Caco-2 (cell line): ENCODE measurements around the gene ANKRD22. TPM values are rescaled to one million over a fixed set of nuclear protein-coding genes. Genes with fewer than 3 reads are reported as not detected.

ENCODE experiments used
- BruUV-seq: library from RNA; stranded (reverse); fragments of 400-500 nt; replicated peaks from 2 replicates; lab custom pipeline; 2021; lab: Mats Ljungman, UMichigan
- CTCF ChIA-PET: fragments of 300-600 bp; sonication (Branson Sonifier 250); formaldehyde crosslinking; loops from one replicate; lab custom pipeline; 2022; ENCODE audit warnings: antibody characterized with exemption; lab: Charles Lee
- POLR2A ChIA-PET: fragments of 300-600 bp; sonication (Branson Sonifier 250); formaldehyde crosslinking; loops from one replicate; lab custom pipeline; 2022; ENCODE audit warnings: antibody characterized with exemption; lab: Charles Lee
- DNase-seq, 2 experiments: peaks; one replicate each; pipeline versions ENCODE4 v3.0.0 to v3.0.0-alpha.2; 2020 to 2022
- H3K27me3 ChIP-seq: replicated peaks from 2 replicates; pipeline ENCODE4 v1.6.0; 2011; ENCODE audit warnings: low read length; ENCODE audit not compliant: control insufficient read depth, insufficient read depth
- H3K36me3 ChIP-seq: 2 replicates; pipeline ENCODE4 v1.5.1; 2011; ENCODE audit warnings: low read length; ENCODE audit not compliant: control insufficient read depth, insufficient read depth
- H3K4me1 ChIP-seq: fragments of 250-450 bp; sonication (Bioruptor Pico); 2 replicates; pipeline ENCODE4 v1.5.1; 2020; ENCODE audit warnings: mild to moderate bottlenecking
- H3K4me3 ChIP-seq: 2 replicates; pipeline ENCODE4 v1.5.1; 2011; ENCODE audit warnings: low read depth, mild to moderate bottlenecking, control low read depth, low read length
- H3K9me3 ChIP-seq: fragments of 250-450 bp; sonication (Bioruptor Pico); 2 replicates; pipeline ENCODE4 v1.5.1; 2020; ENCODE audit warnings: mild to moderate bottlenecking, moderate library complexity
- H3K27ac Mint-ChIP-seq: one replicate; pipeline ENCODE4 v1.8.0; 2022; ENCODE audit warnings: mixed read lengths; ENCODE audit not compliant: unreplicated experiment
- H3K27me3 Mint-ChIP-seq: one replicate; pipeline ENCODE4 v1.8.0; 2022; ENCODE audit warnings: mixed read lengths; ENCODE audit not compliant: insufficient read depth, unreplicated experiment
- H3K36me3 Mint-ChIP-seq: one replicate; pipeline ENCODE4 v1.8.0; 2022; ENCODE audit warnings: mild to moderate bottlenecking, mixed read lengths; ENCODE audit not compliant: insufficient read depth, unreplicated experiment
- H3K4me1 Mint-ChIP-seq: one replicate; pipeline ENCODE4 v1.8.0; 2022; ENCODE audit warnings: low read depth, mixed read lengths; ENCODE audit not compliant: unreplicated experiment
- H3K4me3 Mint-ChIP-seq: one replicate; pipeline ENCODE4 v1.8.0; 2022; ENCODE audit warnings: mild to moderate bottlenecking, moderate library complexity, mixed read lengths; ENCODE audit not compliant: unreplicated experiment
- H3K9me3 Mint-ChIP-seq: one replicate; pipeline ENCODE4 v1.8.0; 2022; ENCODE audit warnings: mixed read lengths; ENCODE audit not compliant: unreplicated experiment
- intact Hi-C: fragments of 100-400 bp; cut with micrococcal nuclease; formaldehyde crosslinking; loops from one replicate; pipeline ENCODE4 v1.10.0; 2022; ENCODE audit not compliant: unreplicated experiment
- total RNA-seq: library from RNA; stranded (reverse); gene quantifications from 2 replicates; pipeline ENCODE4 v1.2.3, GENCODE V29; 2022
- TF ChIP-seq, protein P1 (sequence below), 2 experiments: fragments of 200-600 bp in 1 of 2; IDR thresholded peaks; 1 replicate in 1 of 2; 2 replicates in 1 of 2; pipeline versions ENCODE4 v1.5.1 to v1.8.0; 2011 to 2022; ENCODE audit warnings: antibody characterized with exemption in 1 of 2, control low read depth in 1 of 2, inconsistent platforms in 1 of 2, low read depth in 1 of 2, low read length in 1 of 2, mild to moderate bottlenecking in 1 of 2, moderate library complexity in 1 of 2; ENCODE audit not compliant: insufficient read depth in 1 of 2, severe bottlenecking in 1 of 2, unreplicated experiment in 1 of 2

ANKRD22 gene
- total RNA-seq, 1 experiment from 2014 or later, result not detected

DNA sequence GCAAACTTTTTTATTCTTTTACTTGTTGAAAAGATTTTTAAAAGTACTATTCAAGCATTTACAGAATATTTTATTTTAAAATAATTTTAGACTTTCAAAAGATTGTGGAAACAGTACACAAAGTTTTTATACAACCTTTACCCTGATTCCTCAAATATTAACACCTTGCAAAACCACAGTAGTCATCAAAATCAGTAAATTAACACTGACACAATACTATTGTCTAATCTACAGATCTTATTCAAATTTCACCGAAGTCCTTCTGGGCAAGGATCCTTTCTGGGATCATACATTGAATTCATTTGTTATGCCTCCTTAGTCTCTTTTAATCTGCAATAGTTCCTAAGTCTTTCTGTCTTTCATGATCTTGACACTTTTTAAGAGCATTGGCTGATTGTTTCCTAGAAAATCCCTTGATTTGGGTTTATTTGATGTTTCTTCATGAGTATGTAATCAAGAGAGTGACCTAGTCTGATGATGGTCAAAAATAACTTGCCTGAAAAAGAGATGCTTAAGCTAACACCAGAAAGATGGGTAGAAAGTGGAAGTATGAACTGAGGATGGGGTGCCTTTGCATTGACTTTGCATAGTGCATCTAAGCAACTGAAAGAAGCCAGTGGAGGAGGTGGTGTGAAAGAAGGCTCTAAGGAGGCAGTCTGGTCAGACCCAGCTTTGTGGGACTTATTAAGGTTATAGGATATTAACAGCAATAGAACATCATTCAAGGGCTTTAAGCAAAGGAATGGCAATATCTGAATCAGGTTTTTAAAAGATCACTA lies 38.1 kb upstream of the ANKRD22 start:
- no peaks in the 10 kb centered on the region for H3K36me3 Mint-ChIP-seq
- no peak overlapping the region for H3K4me3 Mint-ChIP-seq
- H3K4me1 Mint-ChIP-seq, result no peaks in the 10 kb centered on the region
- CTCF ChIA-PET, result no interaction called here
- BruUV-seq, result no TSS peak
- no peaks in the 10 kb centered on the region for H3K4me1 ChIP-seq
- no peak overlapping the region for H3K27ac Mint-ChIP-seq
- peaks cover 10% of the 10 kb centered on the region for H3K27me3 Mint-ChIP-seq
- no peaks in the 10 kb centered on the region for H3K9me3 Mint-ChIP-seq
- no peaks in the 10 kb centered on the region for H3K27me3 ChIP-seq
- H3K4me3 ChIP-seq, result no peak overlapping the region
- DNase-seq, result no peak
- TF ChIP-seq, protein P1, sequence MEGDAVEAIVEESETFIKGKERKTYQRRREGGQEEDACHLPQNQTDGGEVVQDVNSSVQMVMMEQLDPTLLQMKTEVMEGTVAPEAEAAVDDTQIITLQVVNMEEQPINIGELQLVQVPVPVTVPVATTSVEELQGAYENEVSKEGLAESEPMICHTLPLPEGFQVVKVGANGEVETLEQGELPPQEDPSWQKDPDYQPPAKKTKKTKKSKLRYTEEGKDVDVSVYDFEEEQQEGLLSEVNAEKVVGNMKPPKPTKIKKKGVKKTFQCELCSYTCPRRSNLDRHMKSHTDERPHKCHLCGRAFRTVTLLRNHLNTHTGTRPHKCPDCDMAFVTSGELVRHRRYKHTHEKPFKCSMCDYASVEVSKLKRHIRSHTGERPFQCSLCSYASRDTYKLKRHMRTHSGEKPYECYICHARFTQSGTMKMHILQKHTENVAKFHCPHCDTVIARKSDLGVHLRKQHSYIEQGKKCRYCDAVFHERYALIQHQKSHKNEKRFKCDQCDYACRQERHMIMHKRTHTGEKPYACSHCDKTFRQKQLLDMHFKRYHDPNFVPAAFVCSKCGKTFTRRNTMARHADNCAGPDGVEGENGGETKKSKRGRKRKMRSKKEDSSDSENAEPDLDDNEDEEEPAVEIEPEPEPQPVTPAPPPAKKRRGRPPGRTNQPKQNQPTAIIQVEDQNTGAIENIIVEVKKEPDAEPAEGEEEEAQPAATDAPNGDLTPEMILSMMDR (IDR thresholded peaks at IDR 0.05; ENCODE audit: insufficient read depth in 1 of 2, low read depth in 1 of 2, low read length in 1 of 2, severe bottlenecking in 1 of 2, unreplicated experiment in 1 of 2), result no peak
- no peaks in the 10 kb centered on the region for H3K9me3 ChIP-seq
- no peaks in the 10 kb centered on the region for H3K36me3 ChIP-seq
- intact Hi-C loops, result no loop called here
- POLR2A ChIA-PET, result no interaction called here

DNA sequence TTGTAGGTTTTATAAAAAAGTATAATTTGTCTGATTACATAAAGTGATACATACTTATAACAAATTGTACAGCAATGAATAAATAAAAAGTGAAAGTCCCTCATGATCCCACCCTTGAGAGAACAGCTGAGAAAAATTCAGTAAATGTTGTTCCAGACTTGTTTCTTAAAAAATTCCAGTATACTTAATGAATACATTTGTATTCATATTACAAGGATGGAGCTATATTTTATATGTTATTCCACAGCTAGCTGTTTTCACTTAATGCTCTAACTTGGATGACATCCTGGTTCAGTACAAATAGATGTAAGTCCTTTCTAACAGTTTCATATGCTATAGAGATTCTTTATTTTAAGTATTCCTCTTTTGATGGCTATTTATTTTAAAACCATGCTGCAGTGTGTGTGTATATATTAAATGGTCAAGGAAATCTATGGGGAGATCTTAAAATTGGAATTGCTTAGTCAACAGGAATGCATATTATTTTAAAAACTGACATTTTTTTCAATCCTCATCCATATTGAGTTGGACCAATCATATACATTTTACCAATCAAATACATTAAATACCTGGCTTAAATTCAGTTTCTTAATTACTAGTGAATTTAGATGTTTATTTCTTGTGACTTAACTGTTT lies 37.3 kb upstream of the ANKRD22 start:
- ChIA-PET POLR2A (no interaction called here), CTCF (no interaction called here)
- H3K9me3 Mint-ChIP-seq, result no peaks in the 10 kb centered on the region
- H3K36me3 ChIP-seq, result no peaks in the 10 kb centered on the region
- H3K4me3 Mint-ChIP-seq, result no peak overlapping the region
- DNase-seq, result no peak
- H3K27me3 ChIP-seq, result no peaks in the 10 kb centered on the region
- H3K4me1 ChIP-seq, result no peaks in the 10 kb centered on the region
- no peaks in the 10 kb centered on the region for H3K4me1 Mint-ChIP-seq
- BruUV-seq, result no TSS peak
- H3K9me3 ChIP-seq, result no peaks in the 10 kb centered on the region
- TF ChIP-seq, protein P1 (IDR thresholded peaks at IDR 0.05; ENCODE audit: insufficient read depth in 1 of 2, low read depth in 1 of 2, low read length in 1 of 2, severe bottlenecking in 1 of 2, unreplicated experiment in 1 of 2), result no peak
- H3K27me3 Mint-ChIP-seq, result peaks cover 10% of the 10 kb centered on the region
- no peak overlapping the region for H3K27ac Mint-ChIP-seq
- intact Hi-C loops, result no loop called here
- no peak overlapping the region for H3K4me3 ChIP-seq
- H3K36me3 Mint-ChIP-seq, result no peaks in the 10 kb centered on the region

DNA sequence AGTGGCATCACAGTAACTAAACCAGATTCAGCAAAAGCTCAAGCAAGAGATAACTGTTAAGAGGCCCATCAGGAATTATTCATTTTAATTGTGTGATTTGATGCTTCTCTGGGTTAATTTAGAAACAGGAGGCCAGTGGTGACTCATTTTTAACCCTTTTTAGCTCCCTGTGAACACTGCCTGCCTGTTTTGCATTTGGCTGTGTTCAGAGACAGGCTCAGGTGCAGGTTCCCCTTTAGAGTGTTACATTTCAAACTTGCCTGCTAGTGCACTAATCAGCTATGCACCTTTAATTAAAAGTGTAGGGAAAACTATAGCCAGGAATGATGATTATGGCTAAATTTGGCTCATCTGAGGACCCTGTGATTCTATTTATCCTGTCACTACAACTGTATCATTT lies 34.9 kb upstream of the ANKRD22 start:
- H3K4me3 Mint-ChIP-seq, result no peak overlapping the region
- POLR2A ChIA-PET, result no interaction called here

More for the DNA sequence above, 34.9 kb upstream of the ANKRD22 start:
- TF ChIP-seq, protein P1 (IDR thresholded peaks at IDR 0.05; ENCODE audit: insufficient read depth in 1 of 2, low read depth in 1 of 2, low read length in 1 of 2, severe bottlenecking in 1 of 2, unreplicated experiment in 1 of 2), result no peak
- Mint-ChIP-seq H3K9me3 (no peaks in the 10 kb centered on the region), H3K27ac (no peak overlapping the region), H3K4me1 (no peaks in the 10 kb centered on the region), H3K27me3 (peaks cover 10% of the 10 kb centered on the region), H3K36me3 (no peaks in the 10 kb centered on the region)
- H3K36me3 ChIP-seq, result no peaks in the 10 kb centered on the region
- BruUV-seq, result no TSS peak
- DNase-seq, result no peak
- CTCF ChIA-PET, result no interaction called here
- intact Hi-C loops, result no loop called here
- H3K27me3 ChIP-seq, result no peaks in the 10 kb centered on the region
- H3K9me3 ChIP-seq, result no peaks in the 10 kb centered on the region
- no peaks in the 10 kb centered on the region for H3K4me1 ChIP-seq
- H3K4me3 ChIP-seq, result no peak overlapping the region
